NCI-H2196 (cell line): Measurements from ENCODE around the gene SOX5.
"Not testable (repeated sequence)": the region's sequence is repeated elsewhere in the genome, so short reads cannot be mapped to it uniquely, and the experiment has no call there.

Experiments
- DNase-seq: peaks from one replicate; lab custom pipeline; 2025; ENCODE audit not compliant: unreplicated experiment; lab: John Stamatoyannopoulos, UW

SOX5 gene

GRCh38 chr12:23760495-23760894 is 189.0 kb downstream of the SOX5 start:
- DNase-seq: peak; percentile 85

- no peak for DNase-seq
Measured at GRCh38 chr12:23758608-23759007, 190.9 kb downstream of the SOX5 start.

GRCh38 chr12:23757541-23757962 is 191.9 kb downstream of the SOX5 start:
- DNase-seq: peak; percentile 36

GRCh38 chr12:23756416-23756815 is 193.1 kb downstream of the SOX5 start:
- DNase-seq: no peak

- no peak for DNase-seq
Measured at GRCh38 chr12:23753628-23754365, 195.7 kb downstream of the SOX5 start.

GRCh38 chr12:23752245-23752644 is 197.2 kb downstream of the SOX5 start:
- DNase-seq: no peak

- DNase-seq: no peak
Measured at GRCh38 chr12:23751641-23752040, 197.8 kb downstream of the SOX5 start.

- no peak for DNase-seq
Measured at GRCh38 chr12:23750923-23751322, 198.5 kb downstream of the SOX5 start.

- no peak for DNase-seq
Measured at GRCh38 chr12:23744696-23745095, 204.8 kb downstream of the SOX5 start.

- DNase-seq: no peak
Measured at GRCh38 chr12:23742574-23742973, 206.9 kb downstream of the SOX5 start.

- no peak for DNase-seq
Measured at GRCh38 chr12:23731493-23731892, 218.0 kb downstream of the SOX5 start.

GRCh38 chr12:23731035-23731434 is 218.4 kb downstream of the SOX5 start:
- no peak for DNase-seq

- no peak for DNase-seq
Measured at GRCh38 chr12:23729359-23729758, 220.1 kb downstream of the SOX5 start.

GRCh38 chr12:23726646-23727045 is 222.8 kb downstream of the SOX5 start:
- DNase-seq: no peak

- DNase-seq: no peak
Measured at GRCh38 chr12:23722655-23723054, 226.8 kb downstream of the SOX5 start.

- DNase-seq: no peak
Measured at GRCh38 chr12:23721268-23721667, 228.2 kb downstream of the SOX5 start.

- DNase-seq: no peak
Measured at GRCh38 chr12:23719493-23719892, 230.0 kb downstream of the SOX5 start.

- DNase-seq: not testable (repeated sequence)
Measured at GRCh38 chr12:23710361-23710760, 239.1 kb downstream of the SOX5 start.

GRCh38 chr12:23708185-23708837 is 241.2 kb downstream of the SOX5 start:
- DNase-seq: no peak

- no peak for DNase-seq
Measured at GRCh38 chr12:23707270-23707669, 242.2 kb downstream of the SOX5 start.

- DNase-seq: no peak
Measured at GRCh38 chr12:23704992-23705943, 244.2 kb downstream of the SOX5 start.

- DNase-seq: no peak
Measured at GRCh38 chr12:23703051-23703450, 246.4 kb downstream of the SOX5 start.
